OCI-M1 (cell line): Measurements from ENCODE around the gene ASB2.

Experiments used
- DNase-seq: peaks from one replicate; lab custom pipeline; 2025; lab: John Stamatoyannopoulos, UW

The ASB2 gene

GRCh38 chr14:93902619-93903307 lies 73.6 kb downstream of the ASB2 start:
- no peak for DNase-seq

- peak; percentile 4 for DNase-seq
Measured at GRCh38 chr14:93901813-93902212, 74.6 kb downstream of the ASB2 start.

GRCh38 chr14:93898731-93899130 lies 77.6 kb downstream of the ASB2 start:
- no peak for DNase-seq

GRCh38 chr14:93898081-93898611 lies 78.2 kb downstream of the ASB2 start:
- DNase-seq, result no peak

GRCh38 chr14:93897476-93897845 lies 78.9 kb downstream of the ASB2 start:
- DNase-seq, result no peak

GRCh38 chr14:93895023-93895604 lies 81.3 kb downstream of the ASB2 start:
- DNase-seq, result no peak

- no peak for DNase-seq
Measured at GRCh38 chr14:93893661-93894261, 82.6 kb downstream of the ASB2 start.

- peak; percentile 51 for DNase-seq
Measured at GRCh38 chr14:93892923-93893558, 83.3 kb downstream of the ASB2 start.

GRCh38 chr14:93892505-93892839 lies 83.9 kb downstream of the ASB2 start:
- DNase-seq, result no peak

- no peak for DNase-seq
Measured at GRCh38 chr14:93891756-93892504, 84.4 kb downstream of the ASB2 start.

GRCh38 chr14:93889739-93890483 lies 86.5 kb downstream of the ASB2 start:
- no peak for DNase-seq

- no peak for DNase-seq
Measured at GRCh38 chr14:93888995-93889394, 87.4 kb downstream of the ASB2 start.

GRCh38 chr14:93884950-93885349 lies 91.4 kb downstream of the ASB2 start:
- DNase-seq, result no peak
